HuH-7 (cell line): ENCODE data around the gene NBEAL1.
"Not testable (repeated sequence)": the region's sequence is repeated elsewhere in the genome, so short reads cannot be mapped to it uniquely, and the experiment has no call there.

Source experiments
- DNase-seq: peaks from one replicate; pipeline ENCODE4 v3.0.0; 2011; ENCODE audit warnings: low spot score

Gene NBEAL1

GRCh38 chr2:203039211-203039610, 24.5 kb downstream of the NBEAL1 start:
- not testable (repeated sequence) for DNase-seq

- DNase-seq, result peak; percentile 21
Measured at GRCh38 chr2:203040966-203041521, 26.4 kb downstream of the NBEAL1 start.

GRCh38 chr2:203042178-203042577, 27.5 kb downstream of the NBEAL1 start:
- DNase-seq, result no peak

- DNase-seq, result no peak
Measured at GRCh38 chr2:203043226-203043625, 28.6 kb downstream of the NBEAL1 start.

GRCh38 chr2:203045867-203046266, 31.2 kb downstream of the NBEAL1 start:
- no peak for DNase-seq

GRCh38 chr2:203052539-203052938, 37.9 kb downstream of the NBEAL1 start:
- no peak for DNase-seq

GRCh38 chr2:203059567-203060240, 45.0 kb downstream of the NBEAL1 start:
- DNase-seq, result no peak

GRCh38 chr2:203061346-203061745, 46.7 kb downstream of the NBEAL1 start:
- peak; percentile 29 for DNase-seq

GRCh38 chr2:203062126-203062525, 47.5 kb downstream of the NBEAL1 start:
- no peak for DNase-seq

- DNase-seq, result not testable (repeated sequence)
Measured at GRCh38 chr2:203066519-203067091, 51.9 kb downstream of the NBEAL1 start.

- DNase-seq, result no peak
Measured at GRCh38 chr2:203070701-203071100, 56.0 kb downstream of the NBEAL1 start.

GRCh38 chr2:203071148-203071547, 56.5 kb downstream of the NBEAL1 start:
- DNase-seq, result no peak

GRCh38 chr2:203072371-203072770, 57.7 kb downstream of the NBEAL1 start:
- no peak for DNase-seq

GRCh38 chr2:203077451-203077850, 62.8 kb downstream of the NBEAL1 start:
- no peak for DNase-seq

- DNase-seq, result no peak
Measured at GRCh38 chr2:203080447-203081045, 65.9 kb downstream of the NBEAL1 start.

- DNase-seq, result no peak
Measured at GRCh38 chr2:203083328-203083727, 68.7 kb downstream of the NBEAL1 start.

GRCh38 chr2:203086381-203086780, 71.7 kb downstream of the NBEAL1 start:
- DNase-seq, result not testable (repeated sequence)

GRCh38 chr2:203090721-203091120, 76.0 kb downstream of the NBEAL1 start:
- not testable (repeated sequence) for DNase-seq

- DNase-seq, result no peak
Measured at GRCh38 chr2:203097735-203098134, 83.1 kb downstream of the NBEAL1 start.

GRCh38 chr2:203102357-203102756, 87.7 kb downstream of the NBEAL1 start:
- not testable (repeated sequence) for DNase-seq

- no peak for DNase-seq
Measured at GRCh38 chr2:203104273-203104672, 89.6 kb downstream of the NBEAL1 start.

GRCh38 chr2:203105996-203106395, 91.3 kb downstream of the NBEAL1 start:
- peak; percentile 55 for DNase-seq

- not testable (repeated sequence) for DNase-seq
Measured at GRCh38 chr2:203110496-203110895, 95.8 kb downstream of the NBEAL1 start.
